ENCODE results near the gene TNNI3K.

The TNNI3K gene

DNA sequence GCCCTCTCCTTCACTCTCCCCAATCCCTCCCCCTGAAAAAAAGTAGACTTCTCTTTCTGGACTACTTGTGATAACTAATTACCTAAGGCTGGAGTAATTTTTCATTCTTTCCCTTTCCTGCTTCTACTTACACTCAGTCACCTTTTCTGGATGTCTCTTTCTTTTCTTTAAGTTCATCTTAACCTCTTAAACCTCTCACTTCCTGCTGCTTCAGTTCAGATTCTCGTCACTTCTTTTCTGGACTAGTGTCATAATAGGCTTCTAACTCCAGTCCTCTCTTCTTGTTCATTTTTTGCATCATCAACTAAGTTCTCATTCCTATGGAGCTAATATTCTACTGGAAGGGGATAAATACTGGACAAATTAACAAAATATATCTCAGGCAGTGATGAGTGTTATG is 201.8 kb downstream of the TNNI3K start:
- DNase-seq (ENCODE audit: low spot score) = no peak

DNA sequence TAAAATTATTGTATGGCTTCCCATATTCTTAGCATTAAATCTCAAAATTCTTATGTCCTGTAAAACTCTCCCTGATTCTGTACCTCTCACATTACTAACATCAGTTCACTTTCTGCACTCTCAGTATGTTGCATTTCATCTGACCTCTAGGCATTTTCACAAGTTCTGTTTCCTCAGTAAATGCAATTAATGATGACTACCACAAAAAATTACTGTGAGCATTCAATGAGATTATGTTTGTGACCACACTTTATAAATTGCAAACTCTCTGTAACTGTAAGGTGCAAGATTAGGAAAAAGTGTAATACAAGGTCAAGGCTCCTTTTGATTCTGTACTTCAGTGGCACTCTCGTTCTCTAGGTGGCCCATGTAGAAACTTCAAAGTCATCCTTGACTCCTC is 216.8 kb downstream of the TNNI3K start:
- DNase-seq (ENCODE audit: low spot score) = no peak

DNA sequence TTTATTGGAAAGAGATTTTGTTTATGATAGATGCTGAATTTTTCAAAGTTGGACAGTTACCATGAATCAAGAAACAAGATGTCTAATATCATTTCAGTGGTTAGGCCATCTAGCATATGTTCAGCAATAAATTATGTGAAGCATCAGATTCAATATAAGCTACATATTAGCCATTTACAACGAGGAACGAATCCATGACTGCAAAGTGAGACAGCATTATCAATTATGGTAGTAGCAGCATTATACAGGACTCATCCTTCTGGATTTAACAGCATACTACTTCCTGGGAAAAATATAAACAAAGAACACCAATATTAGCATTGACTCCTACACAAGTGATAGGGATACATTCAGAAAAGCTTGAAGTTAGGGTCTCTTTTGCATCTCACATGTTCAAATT is 218.1 kb downstream of the TNNI3K start:
- no peak for DNase-seq (ENCODE audit: low spot score)

DNA sequence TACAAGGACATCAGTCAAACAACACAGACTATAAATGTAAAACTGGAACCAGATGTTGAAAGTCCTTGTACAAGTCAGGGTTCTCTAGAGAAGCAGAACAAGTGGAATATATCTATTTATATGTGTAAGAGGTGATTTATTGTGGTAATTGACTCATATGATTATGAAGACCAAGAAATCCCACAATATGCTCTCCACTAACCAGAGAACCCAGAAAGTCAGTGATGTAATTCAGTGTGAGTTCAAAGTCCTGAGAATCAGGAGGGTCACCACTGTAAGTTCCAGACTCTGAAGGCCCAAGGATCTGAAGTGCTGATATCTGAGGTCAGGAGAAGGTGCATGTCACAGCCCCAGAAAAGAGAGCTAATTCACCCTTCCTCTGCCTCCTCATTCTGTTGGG is 220.2 kb downstream of the TNNI3K start:
- DNase-seq (ENCODE audit: low spot score) = no peak

DNA sequence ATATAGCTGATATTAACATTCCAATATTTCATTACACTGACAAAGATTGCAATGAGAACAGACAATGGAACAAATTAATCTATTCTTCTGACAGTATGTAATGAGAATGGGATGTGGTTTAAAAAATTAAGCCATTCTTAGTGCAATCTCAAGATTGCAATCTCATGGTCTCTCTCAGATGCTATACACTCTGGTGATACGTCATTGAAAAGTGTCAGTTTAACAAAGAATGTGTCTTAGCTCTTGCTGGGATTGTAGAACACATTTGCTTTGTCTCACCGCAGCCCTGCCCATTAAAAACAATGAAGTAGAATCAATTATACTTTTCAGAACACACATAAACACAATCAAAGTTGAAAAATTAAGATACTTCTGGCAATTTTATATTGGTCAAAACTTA is 222.1 kb downstream of the TNNI3K start:
- DNase-seq (ENCODE audit: low spot score) = no peak

DNA sequence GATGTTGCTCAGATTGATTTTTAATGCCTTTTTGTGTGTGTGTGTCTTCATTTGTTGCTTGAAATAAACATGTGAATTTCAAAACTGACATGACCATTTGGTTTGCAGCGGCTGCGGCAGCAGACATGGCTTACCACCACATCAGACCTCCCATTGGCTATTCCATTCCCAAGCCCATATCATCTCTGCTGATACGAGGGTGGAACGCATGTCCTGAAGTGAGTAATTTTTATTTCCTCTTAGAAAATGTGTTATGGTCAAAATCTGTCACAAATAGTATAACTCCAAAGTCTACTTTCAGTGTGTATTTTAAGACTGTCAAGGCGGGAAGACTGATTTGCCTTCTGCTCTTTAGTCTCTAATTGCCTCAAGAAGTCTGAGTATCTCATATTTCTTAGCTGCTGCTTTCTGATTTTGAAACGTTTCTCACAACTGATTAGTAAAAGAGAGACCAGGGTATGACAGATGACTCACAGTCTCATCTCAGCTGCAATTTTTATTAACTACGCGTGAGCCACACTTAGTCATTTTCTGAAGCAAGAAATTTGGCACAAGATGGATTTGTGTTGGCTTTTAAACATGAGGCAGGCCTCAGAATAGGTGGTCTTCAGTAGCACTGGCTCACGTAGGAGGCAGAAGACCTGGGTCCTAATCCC is 228.3 kb downstream of the TNNI3K start:
- DNase-seq (ENCODE audit: low spot score) = no peak

DNA sequence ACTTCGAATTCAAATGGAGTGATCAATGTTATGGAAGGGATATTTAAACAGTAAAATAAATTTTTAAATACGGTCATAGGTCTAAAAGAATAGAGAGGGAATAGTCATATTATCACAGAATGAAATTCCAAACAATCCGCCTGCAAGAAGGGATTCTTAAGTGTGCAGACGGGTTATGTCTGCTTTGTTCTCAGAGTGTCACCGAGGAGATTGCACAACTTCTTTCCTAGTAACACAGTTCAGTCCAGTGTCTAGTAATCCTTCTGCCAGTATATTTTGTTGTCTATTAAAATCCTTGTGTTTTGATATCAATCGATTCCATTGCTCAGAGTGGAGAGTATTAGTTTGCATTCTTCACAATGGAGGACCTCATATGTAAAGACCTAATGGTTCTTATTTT is 228.8 kb downstream of the TNNI3K start:
- DNase-seq (ENCODE audit: low spot score) = no peak

DNA sequence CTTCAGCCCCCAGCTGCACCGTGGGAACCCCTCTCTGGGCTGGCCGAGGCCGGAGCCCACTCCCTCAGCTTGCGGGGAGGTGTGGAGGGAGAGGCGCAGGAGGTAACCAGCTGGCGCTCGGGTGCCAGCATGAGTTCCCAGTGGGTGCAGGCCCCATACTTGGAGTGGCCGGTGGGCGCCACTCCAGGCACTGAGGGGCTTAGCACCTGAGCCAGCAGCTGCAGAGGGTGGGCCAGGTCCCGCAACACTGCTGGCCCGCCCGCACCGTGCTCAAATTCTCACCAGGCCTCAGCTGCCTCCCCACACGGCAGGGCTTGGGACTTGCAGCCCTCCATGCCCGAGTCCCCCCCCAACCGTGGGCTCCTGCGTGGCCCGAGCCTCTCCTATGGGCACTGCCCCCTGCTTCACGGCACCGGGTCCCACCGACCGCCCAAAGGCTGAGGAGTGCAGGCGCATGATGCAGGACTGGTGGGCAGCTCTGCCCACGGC is 230.1 kb downstream of the TNNI3K start:
- DNase-seq (ENCODE audit: low spot score) = no peak

DNA sequence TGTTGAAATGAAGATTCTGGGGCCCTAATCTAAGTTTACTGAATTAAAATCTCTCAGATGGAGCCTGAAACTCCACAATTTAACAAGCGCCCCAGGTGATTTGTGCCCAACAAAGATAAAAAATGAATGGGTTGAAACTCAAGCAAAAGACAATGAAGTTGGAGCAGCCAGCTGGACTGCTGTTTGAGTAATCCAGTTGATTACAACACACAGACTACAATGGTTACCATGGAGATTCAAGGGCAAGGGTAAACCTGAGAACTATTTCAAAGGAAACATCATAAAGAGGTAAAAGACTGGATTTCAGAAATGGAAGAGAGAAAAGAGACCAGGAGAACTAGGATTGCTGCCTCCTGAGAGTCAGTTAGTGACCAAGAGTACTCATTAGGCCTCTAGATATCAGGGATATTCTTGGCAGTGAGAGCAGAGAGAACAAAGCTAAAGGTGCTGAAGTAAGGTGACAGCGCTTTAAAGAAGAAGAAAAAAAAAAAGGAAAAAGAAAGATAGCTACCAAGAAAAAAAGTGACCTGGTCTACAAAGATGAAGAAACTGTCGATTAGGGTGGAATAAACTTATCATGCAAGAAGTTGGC is 232.7 kb downstream of the TNNI3K start:
- DNase-seq (ENCODE audit: low spot score) = no peak

DNA sequence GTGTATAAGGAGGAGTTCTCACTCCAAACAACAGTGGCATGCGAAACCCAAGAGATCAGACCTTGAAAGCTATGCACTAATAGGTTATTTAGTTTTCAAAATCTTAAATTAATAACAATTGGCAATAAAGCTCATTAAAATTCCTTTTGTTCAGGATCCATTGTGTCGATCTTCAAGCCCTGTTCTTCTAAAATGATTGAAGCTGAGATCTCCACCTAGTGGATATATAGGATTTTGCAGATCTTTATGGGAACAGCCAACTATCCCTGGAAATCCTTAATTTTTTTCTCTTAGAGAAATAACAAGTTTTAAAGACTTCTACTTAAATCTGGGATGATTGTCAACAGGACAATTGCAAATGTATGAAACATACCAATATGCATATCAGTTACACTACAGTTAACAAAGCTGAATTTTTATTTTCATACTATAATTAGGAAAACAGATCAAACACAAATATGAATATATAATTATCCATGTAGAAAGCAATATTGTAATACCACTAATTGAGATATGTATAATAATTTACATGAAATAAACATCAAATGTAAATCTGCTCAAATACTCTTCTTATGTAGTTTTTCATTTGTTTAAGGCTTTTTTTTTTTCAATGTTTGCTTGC is 233.9 kb downstream of the TNNI3K start:
- DNase-seq (ENCODE audit: low spot score) = peak; percentile 78

DNA sequence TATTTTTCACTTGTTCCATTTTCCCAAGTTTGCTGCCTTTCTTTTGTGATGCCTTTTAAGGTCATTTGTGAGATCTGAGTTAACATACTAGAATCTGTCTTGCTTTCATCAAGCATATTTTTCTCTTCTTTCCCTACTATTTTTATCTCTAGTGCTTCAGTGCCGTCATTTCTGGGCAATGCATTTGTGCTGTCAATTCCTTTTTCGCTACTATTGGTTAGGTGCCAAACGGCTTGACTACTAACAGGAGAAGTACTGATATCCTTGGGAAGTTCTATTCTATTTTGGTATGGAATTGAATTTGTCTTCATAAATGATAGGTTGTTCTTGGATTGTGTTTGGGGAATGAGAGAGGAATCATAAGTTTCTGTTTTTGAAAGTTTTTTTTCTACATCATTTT is 235.1 kb downstream of the TNNI3K start:
- DNase-seq (ENCODE audit: low spot score) = no peak

DNA sequence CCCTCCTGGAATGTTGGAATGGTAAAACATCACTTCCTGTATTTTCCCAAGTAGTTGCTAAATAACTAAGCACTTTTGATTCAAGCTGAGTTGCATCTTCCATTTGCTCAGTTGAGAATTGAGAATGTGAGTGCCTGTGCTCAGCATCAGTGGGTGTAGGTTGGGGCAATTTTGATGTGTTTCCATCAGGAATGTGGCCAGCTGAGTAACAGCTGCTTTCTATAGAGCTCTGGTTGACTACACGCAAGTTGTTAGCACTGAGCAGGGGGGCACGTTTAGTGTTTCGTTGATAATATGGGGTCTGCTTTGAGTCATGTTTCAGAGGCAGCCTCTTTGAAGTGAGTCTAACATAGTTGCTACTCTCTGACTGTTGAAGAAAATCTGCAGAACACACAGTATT is 235.7 kb downstream of the TNNI3K start:
- DNase-seq (ENCODE audit: low spot score) = no peak

DNA sequence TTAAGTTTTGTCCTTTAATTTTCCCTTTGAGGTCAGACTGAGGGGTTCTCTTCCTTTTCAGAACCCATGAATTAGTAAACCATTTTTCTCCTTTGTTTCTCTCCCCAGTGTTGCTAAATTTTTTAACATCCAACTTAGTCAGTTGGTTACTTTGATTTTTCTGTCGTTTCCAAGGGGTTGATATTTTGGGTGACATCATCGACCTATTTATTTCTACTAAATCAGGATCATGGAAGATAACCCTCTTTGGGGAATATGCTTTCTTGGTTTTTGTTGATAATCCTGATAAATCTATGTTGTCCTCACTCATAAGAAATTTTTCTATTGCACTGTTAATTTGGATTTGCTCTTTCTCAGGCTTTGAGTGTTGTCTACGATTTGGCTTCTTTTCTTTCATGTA is 236.3 kb downstream of the TNNI3K start:
- no peak for DNase-seq (ENCODE audit: low spot score)

DNA sequence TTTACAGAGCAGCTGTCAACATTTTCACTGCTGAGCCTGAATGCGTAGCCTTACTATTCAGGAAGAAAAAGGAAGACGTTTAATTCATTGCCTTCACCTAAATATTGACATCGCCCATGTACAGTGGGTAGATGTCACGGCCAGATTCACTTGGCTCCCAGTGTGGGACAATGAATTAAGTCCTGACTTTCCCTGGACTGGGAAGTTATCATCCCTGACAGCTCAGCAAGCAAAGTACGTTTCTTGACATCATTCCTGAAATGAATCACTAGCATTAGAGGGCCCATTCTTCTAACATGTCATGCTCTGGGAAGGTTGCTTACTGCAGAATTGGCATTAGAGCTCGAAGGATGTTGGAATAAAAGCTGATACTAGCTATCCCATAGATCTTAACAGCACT is 239.4 kb downstream of the TNNI3K start:
- no peak for DNase-seq (ENCODE audit: low spot score)

DNA sequence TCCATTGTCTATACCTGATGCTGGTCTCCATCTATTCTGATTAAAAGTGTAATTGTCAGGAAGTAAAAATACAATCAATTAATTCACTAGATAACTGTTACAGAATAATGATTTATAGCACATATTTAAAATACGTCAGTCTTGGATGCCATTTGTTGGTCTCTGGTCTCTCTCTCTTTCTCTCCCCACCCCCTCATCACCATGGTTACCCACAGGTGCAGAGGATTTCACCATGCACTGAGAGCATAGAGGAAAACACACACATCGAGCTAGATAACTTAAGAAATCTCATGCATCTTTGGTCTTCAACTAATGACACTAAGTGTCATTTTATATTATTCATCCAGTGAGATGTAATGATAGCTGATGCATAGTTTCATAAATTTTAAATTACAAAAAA is 243.8 kb downstream of the TNNI3K start:
- no peak for DNase-seq (ENCODE audit: low spot score)

DNA sequence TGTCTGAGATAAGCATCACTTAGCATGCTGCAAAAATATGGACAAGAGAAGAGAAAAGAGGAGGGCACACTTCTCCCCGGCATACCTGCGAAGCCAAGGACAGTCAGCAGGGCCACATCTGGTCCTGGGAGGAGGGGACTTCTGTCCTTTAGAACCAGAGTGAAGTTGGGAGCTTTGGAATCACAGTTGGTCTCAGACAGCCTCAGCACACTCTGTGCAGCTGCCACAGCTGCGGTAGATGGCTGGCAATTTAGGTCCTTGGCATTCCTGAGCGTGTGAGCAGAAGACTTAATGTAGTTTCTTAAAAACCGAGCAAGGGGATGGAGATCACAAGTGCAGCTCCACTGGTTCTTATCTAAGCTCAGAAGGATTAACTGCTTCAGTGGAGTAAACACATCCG is 244.9 kb downstream of the TNNI3K start:
- no peak for DNase-seq (ENCODE audit: low spot score)

DNA sequence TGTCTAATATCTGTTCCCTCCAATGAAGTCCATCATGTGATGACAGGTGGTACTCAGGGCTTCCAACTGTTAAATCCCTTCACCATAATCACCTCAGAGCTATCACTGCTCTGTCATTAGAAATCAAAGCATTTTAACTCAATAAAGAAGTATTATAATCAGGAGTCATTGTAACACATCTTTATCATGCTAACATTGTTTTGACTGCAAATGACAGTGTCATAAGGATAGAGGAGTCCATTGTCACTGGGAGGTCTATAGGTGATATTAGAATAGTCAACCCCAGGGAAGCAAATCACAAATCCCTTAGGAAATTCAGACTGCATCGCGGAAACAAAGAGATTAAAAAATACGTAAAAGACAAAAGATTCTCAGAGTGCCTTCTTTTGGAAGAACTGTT is 246.4 kb downstream of the TNNI3K start:
- no peak for DNase-seq (ENCODE audit: low spot score)

DNA sequence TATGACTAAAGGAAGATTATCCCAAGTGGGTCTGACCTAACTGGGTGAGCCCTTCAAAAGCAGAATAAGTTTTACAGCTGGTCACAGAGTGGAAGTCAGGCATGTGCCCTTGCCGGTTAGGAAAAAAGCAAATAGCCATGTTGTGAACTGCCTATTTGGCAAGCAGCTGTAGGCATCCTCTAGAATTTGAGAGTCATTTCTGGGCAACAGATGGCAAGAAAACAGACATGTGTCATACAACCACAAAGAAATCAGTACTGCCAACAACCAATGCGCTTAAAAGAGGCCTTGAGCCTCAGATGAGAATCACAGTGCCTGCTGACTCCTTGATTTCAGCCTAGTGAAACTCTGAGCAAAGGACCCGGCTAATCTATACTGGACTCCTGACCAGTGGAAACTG is 250.4 kb downstream of the TNNI3K start:
- no peak for DNase-seq (ENCODE audit: low spot score)

DNA sequence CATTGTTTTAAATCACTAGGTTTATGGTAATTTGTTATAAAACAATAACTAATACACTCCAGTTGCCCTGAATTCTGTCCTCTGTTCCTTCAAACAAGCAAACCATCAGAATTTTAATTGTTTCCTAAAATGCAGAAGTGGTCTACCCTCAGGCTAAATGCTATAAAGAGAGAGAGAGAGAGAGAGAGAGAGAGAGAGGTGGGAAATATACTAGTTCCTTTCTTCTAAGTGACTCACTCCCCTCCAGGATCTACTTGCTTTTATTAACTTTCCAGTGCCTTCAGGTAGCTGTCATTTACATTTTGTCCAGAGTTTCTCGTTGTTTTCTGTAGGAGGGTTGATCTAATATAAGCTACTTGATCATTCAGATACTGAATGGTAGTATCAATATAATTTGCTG is 250.8 kb downstream of the TNNI3K start:
- DNase-seq (ENCODE audit: low spot score) = no peak

DNA sequence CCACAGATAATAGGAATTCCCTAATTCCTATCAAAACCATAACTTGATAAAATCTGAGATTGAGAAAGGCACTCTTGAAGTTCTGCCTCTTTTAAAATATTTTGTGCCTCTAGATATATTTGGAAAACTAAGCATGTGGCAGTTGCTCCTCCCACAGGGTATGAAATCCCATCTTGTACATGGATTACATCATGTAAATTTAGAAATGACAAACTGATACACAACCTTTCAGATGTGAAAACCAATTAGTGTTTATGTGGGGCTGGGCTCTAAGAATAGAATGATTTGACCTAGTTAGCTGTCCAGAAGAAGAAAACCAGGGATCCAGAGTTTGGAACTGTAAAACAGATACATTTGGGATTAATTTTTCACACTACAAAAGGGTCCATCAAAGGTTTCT is 261.5 kb downstream of the TNNI3K start:
- no peak for DNase-seq (ENCODE audit: low spot score)

DNA sequence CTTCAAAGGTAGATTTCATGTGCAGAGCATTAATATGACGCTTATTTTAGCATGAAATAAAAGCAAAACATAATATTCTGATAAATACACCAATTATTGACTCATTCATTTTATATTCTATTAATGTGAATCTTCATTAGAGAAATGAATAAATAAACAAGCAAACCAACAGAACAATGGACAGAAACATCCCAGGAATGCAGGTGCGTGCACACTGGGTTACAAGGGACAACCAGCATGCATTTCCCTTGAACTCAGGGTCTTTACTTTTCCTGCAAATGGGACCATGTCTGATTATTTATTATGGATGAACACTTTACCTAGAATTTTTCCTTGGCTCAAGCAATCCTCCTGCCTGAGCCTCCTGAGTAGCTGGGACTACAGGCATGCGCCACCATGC is 263.7 kb downstream of the TNNI3K start:
- DNase-seq (ENCODE audit: low spot score) = no peak

DNA sequence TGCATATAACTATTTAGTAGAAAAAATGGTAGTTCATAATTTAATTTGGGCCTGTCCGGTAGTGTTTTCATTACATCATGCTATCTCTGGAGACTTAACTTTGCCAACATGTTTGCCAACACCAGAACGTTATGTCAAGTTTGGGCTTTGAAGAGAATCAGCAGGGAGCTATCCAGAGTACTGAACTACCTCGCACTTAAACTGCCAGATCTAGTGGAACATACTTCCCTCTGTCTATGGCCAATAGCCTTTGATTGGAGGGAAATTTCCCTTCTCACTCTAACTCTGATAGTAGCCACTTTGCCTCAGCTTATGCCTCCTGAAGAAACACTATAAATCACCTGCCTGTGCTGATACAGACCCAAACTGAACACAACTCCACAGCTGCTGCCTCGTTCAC is 267.2 kb downstream of the TNNI3K start:
- DNase-seq (ENCODE audit: low spot score) = peak; percentile 12

DNA sequence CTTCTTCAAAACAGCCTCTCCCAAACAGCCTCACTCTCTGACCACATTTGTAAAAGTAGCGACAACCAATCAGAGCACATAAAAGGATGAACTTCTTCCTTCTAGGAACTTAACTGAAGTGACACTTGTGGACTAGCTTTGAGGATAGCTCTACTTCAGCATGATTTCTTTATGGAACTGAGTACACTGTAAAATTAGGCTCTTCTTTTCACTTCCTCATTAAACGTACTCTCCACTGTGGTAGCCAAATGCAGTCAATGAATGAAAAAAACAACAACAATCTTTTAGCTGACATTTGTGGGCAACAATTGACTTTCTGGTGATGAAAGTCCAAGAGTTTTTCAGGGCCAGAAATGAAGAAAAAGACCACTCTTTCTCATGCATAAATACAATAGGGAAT is 267.7 kb downstream of the TNNI3K start:
- no peak for DNase-seq (ENCODE audit: low spot score)
